Liver (tissue), 3 donors: ENCODE results near the gene GLIS1.

Source experiments
- CTCF ChIP-seq: fragments of 150-350 bp; IDR thresholded peaks from 2 replicates; pipeline ENCODE4 v1.5.1; 2017; ENCODE audit warnings: improper control_type of control experiment, low read depth, low read length; ENCODE audit not compliant: missing input control
- GABPA ChIP-seq, 2 donors: IDR thresholded peaks in 1 of 2; conservative IDR thresholded peaks in 1 of 2; 2 replicates each; pipeline ENCODE4 v1.6.1; 2016; ENCODE audit warnings: antibody characterized with exemption in 2 of 2, mild to moderate bottlenecking in 1 of 2, moderate library complexity in 1 of 2
- JUND ChIP-seq, 2 donors: IDR thresholded peaks; 2 replicates each; pipeline ENCODE4 v1.6.1; 2016; ENCODE audit warnings: antibody characterized with exemption in 2 of 2
- REST ChIP-seq: IDR thresholded peaks from 2 replicates; pipeline ENCODE4 v1.6.1; 2016; ENCODE audit warnings: antibody characterized with exemption, mild to moderate bottlenecking
- TAF1 ChIP-seq: conservative IDR thresholded peaks from 2 replicates; pipeline ENCODE4 v1.6.1; 2016; ENCODE audit warnings: antibody characterized with exemption, mild to moderate bottlenecking
- donor health status: healthy.
- donor health status: healthy.

- no peak for TF ChIP-seq CTCF
- TF ChIP-seq REST: no peak
- no peak for TF ChIP-seq TAF1
- no peak for TF ChIP-seq JUND (IDR thresholded peaks at IDR 0.05)
- no peak for TF ChIP-seq GABPA (IDR thresholded peaks at IDR 0.05 in 1 of 2, conservative IDR thresholded peaks at IDR 0.05 in 1 of 2)
Observed at GRCh38 chr1:53608071-53608470, 130.9 kb downstream of the GLIS1 start.
